OCI-M1 (cell line): ENCODE measurements around the gene IL6ST.
"Not testable (repeated sequence)": the region's sequence is repeated elsewhere in the genome, so short reads cannot be mapped to it uniquely, and the experiment has no call there.

Experiments used
- DNase-seq: peaks from one replicate; lab custom pipeline; 2025; lab: John Stamatoyannopoulos, UW

Gene IL6ST

GRCh38 chr5:55966284-55966683 lies 28.5 kb downstream of the IL6ST start:
- DNase-seq = no peak

DNA sequence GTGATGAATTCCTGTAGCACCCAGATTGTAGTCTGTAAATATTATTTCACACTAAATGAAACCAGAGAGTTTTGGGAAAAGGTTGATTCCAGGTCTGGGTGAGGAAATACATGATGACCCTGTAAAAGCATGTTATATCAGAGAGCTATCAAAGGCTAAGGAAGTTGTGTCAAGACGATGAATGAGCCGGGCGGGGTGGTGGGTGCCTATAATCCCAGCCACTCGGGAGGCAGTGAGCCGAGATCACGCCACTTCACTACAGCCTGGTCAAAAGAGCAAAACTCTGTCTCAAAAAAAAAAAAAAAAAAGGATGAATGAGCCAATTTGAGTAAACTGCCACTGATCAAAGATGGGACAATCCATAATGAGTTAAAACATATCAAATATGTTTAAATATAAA lies 29.2 kb downstream of the IL6ST start:
- DNase-seq = no peak

GRCh38 chr5:55960779-55961178 lies 34.0 kb downstream of the IL6ST start:
- DNase-seq = no peak

DNA sequence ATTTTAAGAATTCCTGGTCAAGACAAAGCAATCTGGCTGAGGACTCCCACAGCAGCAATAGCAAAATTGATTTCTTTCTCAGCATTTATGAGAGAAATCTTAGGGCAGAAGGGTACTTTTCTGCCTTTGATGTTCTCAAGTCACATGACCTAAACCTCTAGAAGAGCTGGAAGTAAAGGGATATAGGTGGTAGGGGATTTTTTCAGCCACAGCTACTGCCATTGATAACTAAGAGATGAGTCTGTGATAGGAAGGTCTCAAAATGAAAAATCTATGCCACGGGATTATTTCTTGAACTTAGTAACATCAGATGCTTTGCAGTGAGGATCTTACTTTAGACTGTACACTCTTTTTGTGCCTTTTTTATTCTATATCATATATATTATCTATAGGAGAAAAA lies 35.6 kb downstream of the IL6ST start:
- no peak for DNase-seq

DNA sequence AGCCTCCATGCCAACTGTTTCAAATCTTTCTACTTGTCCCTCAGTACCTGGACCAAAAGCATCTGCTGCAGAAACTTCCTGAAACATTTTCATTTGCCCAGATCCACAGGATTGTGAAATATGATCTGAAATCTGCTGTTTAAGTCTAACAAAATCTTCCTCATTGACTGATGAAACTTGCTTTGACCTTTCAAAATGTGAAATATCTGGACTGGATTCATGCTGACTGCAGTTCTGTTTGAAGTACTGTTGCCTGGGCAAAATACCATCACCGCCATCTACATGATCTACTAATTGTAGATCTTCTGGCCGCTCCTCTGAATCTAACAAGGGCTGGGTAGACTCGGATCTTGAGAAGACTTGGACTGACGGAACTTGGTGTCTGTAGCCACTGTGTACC lies 53.6 kb downstream of the IL6ST start:
- not testable (repeated sequence) for DNase-seq

- DNase-seq = not testable (repeated sequence)
These were observed 57.2 kb downstream of the IL6ST start for GRCh38 chr5:55937598-55937997.

DNA sequence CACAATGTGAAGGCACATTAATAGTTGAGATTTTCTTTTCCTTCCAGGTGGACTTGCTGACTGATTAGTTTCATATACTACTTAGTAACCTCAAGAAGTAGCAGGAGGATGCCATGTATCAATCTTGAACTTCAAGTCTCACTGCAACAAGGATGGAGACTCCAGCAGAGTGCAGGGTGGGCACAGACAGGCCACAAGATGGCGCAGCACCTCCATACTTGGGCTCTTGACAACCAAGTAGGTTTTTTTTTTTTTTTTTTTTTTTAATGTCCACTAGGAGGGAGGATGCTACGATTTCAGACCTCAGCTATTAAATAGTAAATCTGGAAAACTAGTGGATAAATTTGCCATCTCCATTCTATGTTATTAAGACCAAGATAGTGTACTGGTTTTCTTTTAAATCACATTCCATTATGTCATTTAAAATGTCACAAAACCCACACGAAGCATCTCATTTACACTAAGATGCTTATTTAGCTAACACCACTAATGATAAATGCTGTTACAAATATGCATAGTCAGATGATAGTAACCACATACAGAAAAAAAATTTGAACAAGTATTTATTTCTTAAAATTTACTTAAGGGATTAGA lies 58.6 kb downstream of the IL6ST start:
- peak; percentile 87 for DNase-seq

- DNase-seq = no peak
These were observed 59.4 kb downstream of the IL6ST start for GRCh38 chr5:55935371-55935770.

DNA sequence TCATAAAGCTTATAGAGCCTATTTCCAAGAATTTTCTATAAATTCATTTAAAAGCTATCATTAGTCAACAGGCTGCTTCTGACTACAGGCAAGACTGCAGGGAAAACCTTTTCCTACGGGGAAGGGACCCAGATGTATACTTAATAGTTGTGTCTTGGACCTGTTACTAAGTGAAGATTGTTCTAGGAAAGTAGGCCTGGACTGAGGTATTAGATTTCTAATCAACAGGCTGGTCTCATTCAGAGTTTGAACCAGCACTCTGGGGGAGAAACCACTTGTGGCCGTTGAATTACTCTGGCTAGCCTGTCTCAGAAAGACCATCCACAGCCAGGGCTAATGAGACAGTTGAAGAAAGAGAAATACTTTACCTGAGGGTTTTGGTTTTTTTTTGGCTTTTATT lies 60.0 kb downstream of the IL6ST start:
- DNase-seq = no peak

- no peak for DNase-seq
These were observed 60.6 kb downstream of the IL6ST start for GRCh38 chr5:55934115-55934613.

- DNase-seq = no peak
These were observed 61.2 kb downstream of the IL6ST start for GRCh38 chr5:55933377-55934114.

DNA sequence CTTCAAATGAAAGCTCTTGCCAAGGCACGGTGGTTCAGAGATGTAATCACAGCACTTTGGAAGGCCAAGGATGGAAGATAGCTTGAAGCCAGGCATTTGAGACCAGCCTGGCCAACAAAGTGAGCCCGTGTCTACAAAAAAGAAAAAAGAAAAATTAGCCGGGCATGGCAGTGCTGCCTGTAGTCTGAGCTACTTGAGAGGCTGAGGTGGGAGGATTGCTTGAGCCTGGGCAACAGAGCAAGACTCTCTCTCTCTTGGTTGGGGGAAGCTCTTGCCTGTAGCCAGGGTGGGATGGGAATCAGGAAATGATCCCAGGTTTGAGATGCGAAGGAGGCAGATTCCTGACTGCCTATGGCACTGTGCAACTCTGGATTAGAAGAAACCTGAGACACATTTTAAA lies 62.1 kb downstream of the IL6ST start:
- DNase-seq = no peak

DNA sequence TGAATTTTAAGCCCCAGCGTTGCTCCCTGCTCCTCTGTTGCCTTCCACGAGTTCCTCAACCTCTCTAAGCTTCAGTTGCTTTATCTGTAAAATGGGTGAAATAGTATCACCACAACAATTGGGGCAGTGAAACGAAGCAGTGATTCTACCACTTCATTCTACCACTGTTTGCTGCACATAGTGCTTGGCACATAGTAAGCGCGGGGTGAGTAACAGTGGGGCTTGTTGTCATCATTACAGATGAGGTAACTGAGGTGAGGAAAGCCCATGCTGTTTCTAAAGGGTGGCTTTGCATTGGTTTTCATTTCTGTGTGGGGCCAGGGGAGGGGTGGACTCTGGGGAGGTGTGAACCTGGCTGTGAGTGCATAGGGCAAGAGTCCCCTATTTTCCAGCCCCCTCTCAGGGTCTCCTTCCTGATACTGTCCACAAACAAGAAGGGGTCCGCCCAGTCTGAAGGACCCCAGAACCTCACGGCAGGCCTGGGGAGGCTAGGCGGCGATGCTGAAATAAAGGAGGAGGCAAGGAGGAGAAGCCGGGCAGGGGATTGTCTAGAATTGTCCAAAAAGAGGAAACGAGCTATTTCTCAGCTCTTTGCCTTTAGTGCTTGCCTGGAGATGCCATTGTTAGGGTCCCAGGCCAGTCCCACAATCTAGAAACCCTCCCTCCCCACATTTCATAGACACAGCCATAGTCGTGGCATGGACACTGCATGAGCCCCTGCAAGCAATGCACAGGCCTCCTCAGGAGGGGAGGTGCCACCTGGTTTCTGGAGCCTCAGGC lies 65.6 kb downstream of the IL6ST start:
- DNase-seq = no peak

DNA sequence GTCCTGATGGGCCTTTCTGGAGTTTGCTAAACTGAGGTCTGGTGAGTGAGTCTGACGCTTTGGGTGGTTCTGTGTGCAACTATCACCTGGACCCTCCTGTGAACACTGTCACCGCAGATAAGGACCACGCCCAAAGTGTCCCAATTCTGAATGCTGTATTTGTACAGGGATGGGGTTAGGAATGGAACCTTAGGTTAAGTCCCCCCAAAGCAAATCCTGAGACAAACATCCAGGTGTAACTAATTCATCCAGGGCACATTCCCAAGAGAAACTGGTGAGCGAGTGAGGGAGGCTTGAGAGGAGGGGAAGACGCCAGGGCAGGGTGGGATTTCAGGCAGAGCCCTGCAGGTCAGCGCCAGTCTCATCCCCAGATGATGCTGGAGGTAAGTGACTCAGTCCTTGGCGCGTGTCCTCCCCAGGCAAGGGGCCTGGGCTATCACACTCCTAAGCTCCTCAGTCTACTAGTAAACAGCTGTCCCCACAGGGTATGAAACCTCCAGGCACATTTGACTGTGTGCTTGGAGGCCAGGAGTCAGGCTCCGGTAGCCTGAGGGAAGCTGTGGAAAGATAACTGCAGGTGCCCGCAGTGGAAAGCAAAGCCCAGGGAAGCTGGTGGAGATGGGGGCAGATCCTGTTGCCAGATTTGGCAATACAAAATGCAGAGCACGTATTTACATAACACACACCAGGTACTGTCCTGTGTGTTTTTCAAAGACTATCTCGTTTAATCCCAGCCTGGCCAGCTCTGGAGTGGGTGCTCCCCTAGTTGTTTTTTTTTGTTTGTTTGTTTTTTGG lies 66.7 kb downstream of the IL6ST start:
- DNase-seq = no peak

DNA sequence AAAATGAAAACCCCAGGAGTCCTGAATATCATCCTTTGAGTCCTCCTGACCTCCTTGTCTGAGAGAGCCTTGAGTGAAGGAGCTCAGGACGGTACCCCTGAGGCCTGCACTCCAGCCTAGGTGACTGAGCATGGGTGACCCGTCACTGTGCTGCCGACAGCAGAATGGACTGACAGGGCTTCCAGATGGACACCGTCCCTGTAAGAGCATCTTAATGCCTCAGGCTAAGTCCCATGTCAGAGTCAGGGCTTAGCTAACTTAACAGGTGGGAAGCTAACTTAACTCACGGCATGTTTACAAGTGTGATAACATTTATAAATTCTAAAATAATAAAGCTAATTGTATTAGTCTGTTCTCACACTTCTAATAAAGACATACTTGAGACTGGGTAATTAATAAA lies 68.3 kb downstream of the IL6ST start:
- no peak for DNase-seq

DNA sequence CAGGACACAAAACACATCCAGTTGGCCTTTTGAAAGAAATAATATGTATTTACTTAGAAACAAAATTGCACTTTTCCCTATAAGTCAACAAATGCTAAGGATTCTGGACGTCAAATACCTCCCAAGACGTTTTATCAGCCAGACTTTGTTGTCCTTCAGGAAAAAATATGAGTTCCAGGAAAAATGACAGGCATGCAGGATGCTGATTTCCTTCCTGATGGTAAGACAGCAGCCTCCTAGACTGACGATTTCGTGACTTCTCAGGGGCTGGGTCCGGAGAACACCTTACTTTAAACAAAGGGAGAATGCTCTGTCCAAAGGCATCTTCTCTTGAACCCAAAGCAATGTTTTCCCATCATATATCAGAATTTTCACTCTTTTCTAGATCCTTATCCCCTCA lies 69.1 kb downstream of the IL6ST start:
- no peak for DNase-seq

- no peak for DNase-seq
These were observed 69.6 kb downstream of the IL6ST start for GRCh38 chr5:55925181-55925580.

DNA sequence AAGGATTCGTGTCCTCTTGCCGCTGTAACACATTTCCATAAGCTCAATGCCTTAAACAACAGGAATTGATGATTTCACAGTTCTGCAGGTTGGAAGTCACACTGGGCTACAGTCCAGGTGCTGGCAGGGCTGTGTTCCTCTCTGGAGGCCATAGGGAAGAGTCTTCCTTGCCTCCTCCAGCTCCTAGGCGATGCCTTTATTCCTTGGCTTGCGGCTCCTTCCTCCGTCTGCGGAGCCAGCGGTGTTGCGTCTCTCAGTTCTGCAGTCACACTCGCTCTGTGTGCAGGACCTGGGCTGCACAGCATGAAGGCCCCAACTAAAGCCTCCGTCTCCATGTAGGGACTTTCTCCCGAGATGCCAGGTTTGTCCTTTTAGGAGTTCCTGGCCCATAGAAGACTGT lies 70.0 kb downstream of the IL6ST start:
- no peak for DNase-seq

DNA sequence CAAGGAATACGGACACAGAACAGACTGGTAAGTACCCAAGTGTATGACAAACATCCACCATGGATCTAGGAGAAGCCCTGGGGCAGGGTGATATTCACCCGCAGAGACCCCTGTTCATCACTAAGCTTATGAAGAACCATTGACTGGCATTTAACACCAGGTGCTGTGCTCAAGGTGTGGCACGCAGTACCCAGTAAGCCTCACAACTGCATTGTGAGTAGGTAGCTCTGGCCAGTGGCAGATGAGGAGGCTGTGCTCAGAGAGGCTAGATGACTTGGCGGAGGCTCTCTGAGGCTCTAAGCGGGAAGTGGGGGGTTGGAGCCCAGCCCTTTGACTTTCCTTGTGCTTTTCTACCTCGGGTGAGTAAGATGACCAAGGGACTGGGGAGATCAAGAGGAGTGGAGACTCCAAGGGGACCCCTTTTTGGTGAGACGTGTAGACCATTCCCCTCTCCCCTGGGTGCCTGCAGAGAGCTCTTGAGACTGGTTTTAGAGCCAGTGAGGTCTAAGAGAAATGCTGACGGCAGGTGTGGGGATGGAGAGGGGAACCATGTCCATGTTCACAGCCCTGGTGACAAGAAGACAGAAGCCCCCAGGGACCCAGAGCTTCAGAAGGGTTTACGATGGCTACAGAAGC lies 70.8 kb downstream of the IL6ST start:
- DNase-seq = no peak

GRCh38 chr5:55923177-55923771 lies 71.5 kb downstream of the IL6ST start:
- no peak for DNase-seq

DNA sequence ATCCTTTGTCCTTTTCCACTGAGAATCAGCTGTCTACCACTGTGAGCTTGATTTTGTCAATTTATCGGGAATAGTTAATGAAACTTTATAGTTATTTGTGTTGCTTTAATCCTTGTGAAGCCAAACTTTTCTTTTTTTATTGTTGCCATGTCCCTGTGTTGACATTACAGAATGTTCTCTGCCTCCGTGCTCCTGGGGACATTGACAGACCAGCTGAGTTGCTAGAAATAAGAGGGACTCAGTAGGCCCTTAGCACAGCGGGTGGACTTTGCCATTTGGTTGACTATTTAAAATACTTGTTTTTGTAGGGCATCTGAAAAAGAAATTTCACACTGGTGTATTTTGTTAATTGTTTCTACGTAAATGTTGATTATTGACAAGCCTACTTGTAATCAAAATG lies 73.1 kb downstream of the IL6ST start:
- no peak for DNase-seq
